Measurements from ENCODE around the gene ANKMY1.

Gene ANKMY1

DNA sequence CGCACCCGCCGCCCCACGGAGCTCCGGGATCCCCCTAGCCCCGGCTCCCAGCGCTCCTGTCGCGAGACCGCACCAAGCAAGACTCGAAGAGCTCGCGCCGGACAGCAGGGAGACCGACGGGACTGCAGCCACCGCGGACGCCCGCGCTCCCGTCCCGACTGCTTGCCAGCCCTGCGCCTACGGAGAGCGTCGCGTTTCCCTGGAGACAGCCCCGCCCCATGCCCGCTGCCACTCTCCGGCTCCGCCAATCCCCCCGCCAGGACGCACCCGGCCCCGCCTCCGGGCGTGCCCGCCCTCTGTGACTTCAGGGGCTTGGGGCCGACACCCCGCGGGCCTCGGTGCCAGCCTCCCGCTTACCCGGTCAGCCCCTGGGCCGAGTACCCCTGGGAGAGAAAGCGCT is at the start of gene ANKMY1:
TSS of gene ANKMY1 (minus strand) at position 181 of the 400 bp plus-strand sequence. CDS start 653 bp downstream, outside the sequence.
- peak in 1 of 2 donors; percentile 72 for DNase-seq (ENCODE audit: low read depth in 2 of 2)

GRCh38 chr2:240605867-240606743 is 48.3 kb upstream of the ANKMY1 start:
- DNase-seq (ENCODE audit: low read depth in 2 of 2): no peak

- no peak for DNase-seq (ENCODE audit: low read depth in 2 of 2)
Observed at GRCh38 chr2:240604939-240605716, 47.3 kb upstream of the ANKMY1 start.

DNA sequence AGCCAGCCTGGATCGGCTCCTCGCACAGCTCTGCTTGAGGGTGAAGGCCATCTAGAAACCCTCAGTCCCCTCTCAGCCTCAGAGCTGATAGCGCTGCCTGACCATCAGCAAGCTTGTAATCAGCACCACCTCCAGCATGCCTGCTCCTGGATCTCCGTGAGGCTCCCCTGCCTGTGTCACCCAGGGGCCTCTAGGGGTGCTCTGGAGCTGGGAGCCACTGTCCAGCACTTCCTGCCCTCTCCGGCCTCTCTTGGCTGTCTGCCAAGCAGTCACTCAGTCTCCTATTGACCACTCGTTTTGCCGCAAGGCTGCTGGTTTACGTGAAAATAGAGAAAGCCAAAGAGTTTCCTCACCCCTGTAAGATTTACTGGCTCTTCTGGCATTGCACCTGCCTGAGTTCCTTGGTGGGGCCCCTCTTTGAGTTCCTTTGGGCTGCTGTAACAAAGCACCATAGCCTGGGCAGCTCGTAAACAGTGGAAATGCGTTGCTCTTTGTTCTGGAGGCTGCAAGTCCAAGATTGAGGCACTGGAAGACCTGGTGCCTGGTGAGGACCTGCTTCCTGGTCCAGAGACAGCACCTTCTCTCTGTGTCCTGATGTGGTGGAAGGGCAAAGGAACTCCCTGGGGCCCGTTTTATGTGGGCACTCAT is 46.6 kb upstream of the ANKMY1 start:
- no peak for DNase-seq (ENCODE audit: low read depth in 2 of 2)

DNA sequence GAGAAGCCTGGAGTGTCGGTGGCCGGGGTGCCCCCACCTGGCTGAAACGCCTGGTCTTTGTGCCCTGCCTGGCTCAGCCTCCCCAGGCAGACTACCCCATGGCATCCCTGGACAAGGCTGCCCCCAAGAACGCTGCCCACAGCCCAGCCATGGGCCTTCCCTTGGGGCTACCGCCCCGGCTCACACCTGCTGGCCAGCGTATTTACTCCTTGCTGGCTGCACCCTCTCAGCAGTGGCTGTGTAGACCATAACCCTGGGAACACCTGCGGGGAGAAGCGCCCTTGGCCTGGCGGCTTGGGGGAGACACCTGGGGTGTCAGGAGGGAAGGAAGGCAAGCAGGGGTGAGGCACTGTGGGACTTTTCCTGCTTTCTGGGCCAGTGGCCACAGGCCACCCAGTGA is 46.1 kb upstream of the ANKMY1 start:
- no peak for DNase-seq (ENCODE audit: low read depth in 2 of 2)

- no peak for DNase-seq (ENCODE audit: low read depth in 2 of 2)
Observed at GRCh38 chr2:240603081-240603835, 45.5 kb upstream of the ANKMY1 start.

GRCh38 chr2:240602266-240603050 is 44.7 kb upstream of the ANKMY1 start:
- DNase-seq (ENCODE audit: low read depth in 2 of 2): no peak

DNA sequence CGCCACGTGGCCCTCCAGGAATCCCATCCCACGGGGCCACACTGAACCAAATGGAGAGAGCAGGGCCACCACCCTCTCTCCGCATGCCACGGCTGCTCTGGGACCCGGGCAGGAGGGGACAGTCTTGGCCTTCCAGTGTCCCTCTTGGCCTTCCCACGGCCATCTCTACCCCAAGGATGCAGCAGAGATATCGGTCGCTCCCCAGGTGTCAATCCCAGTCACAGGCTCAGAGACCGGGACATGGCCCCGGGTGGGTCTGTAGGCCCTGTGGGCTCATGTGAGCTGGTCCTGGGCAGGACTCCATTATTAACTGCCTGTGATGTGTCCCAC is 44.0 kb upstream of the ANKMY1 start:
- DNase-seq (ENCODE audit: low read depth in 2 of 2): no peak

DNA sequence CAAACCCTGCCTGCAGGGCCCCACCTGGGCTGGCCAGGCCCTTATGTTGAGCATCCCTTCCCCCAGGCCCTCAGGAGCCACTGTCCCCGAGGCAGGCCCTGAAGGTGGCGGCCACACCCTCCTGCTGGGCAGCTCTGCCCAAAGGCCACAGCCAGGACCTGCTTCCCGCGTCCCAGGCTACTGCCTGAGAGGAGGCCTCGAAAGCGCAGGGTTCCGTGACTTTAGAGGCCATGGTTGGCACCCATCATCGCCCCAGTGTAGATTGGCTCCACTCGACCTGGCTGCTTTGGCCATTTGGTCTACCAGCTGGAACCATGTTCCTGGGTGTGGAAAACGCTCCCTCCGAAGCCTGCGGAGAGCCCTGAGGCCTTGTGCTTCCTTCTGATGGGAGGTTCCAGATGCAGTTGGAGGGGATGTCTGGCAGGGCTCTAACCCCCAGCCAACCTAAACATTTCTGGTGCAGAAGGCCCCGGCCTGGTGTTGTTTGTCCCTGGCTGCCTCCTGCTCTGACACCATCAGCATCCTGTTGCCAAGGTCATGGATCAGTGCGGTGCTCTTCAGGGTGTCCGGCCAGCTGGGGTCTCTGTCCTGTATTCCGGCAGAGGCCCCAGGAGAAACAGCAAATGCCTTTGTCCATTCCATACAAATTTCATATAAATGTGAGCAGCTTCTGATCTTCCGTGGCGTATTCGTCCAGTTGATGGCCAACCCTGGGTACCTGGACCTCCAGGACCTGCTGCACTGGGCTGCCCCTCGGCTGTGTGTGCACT is 43.5 kb upstream of the ANKMY1 start:
- no peak for DNase-seq (ENCODE audit: low read depth in 2 of 2)

DNA sequence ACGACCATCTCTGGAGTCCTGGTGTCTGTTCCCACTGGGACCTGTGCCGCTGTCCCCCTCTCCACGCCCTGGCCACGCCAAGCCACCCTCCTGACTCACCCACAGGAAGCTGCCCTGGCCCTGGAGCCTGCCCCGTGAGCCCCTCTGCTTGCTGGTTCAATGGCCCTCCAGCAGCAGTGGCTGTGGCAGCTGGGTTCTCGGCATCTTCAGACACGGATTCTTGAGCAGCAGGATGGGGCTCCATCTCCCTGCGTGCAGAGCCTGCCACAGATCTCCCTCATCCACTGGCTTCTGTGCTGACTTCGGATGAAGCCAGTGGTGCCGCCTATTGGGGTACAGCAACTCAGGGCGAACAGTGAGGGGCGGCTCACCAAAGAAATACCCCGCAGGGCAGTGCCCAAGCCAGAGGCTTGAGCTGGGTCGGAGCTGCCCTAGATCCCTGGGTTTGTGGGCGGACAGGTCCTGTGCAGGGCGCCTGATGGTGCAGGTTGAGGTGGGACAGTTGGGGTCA is 42.7 kb upstream of the ANKMY1 start:
- no peak for DNase-seq (ENCODE audit: low read depth in 2 of 2)

- DNase-seq (ENCODE audit: low read depth in 2 of 2): no peak
Observed at GRCh38 chr2:240599141-240599583, 41.4 kb upstream of the ANKMY1 start.

- DNase-seq (ENCODE audit: low read depth in 2 of 2): no peak
Observed at GRCh38 chr2:240598311-240598911, 40.6 kb upstream of the ANKMY1 start.

- no peak for DNase-seq (ENCODE audit: low read depth in 2 of 2)
Observed at GRCh38 chr2:240597419-240598181, 39.8 kb upstream of the ANKMY1 start.

- no peak for DNase-seq (ENCODE audit: low read depth in 2 of 2)
Observed at GRCh38 chr2:240597054-240597418, 39.2 kb upstream of the ANKMY1 start.

- no peak for DNase-seq (ENCODE audit: low read depth in 2 of 2)
Observed at GRCh38 chr2:240596491-240596931, 38.7 kb upstream of the ANKMY1 start.

DNA sequence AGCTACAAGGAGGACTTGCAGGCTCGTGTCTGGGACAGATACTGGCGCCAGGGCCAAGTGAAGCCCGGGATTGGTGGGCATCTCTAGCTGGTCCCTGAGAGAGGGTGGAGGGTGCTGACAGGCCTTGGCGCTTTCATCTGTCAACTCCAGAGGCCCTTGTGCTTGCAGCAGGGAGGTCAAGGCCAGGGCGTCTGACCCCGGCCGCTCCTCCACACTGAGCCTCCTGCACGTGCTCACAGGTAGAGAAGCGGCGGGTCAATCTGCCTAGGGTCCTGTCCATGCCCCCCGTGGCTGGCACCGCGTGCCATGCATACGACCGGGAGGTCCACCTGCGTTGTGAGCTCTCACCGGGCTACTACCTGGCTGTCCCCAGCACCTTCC is 38.3 kb upstream of the ANKMY1 start:
- DNase-seq (ENCODE audit: low read depth in 2 of 2): no peak

DNA sequence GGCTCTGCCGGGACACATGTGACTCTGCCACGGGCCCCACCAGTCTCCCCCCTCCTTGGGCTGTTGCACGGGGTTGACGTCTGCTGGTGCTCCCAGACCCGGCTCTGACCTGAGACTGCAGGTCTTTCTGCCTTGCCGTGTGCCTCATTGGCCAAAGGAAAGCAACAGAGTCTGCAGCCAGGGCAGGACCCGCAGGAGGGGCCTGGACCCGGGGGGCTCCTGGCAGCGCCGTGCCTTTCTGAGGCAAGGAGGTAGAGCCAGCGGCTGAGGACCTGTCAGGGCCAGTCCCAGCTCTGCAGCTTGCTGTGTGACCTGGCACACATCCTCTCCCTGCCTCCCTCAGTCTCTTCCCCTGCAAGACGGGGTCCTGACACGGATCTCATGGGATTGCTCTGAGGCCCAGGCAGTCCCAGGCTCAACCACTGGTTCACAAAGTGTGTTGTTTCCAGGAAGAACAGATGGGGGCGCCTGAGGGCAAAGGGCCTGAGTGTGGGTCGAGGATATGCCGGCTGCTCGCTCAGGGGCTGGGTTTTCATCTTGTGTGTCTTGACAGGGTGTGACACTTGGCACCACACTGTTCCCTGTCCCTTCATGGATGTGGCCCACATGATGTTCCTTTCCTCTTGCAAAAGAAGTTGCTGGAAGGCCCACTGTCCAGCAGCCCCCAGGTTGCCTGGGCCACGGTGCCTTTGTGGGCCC is 37.7 kb upstream of the ANKMY1 start:
- no peak for DNase-seq (ENCODE audit: low read depth in 2 of 2)

Data from stimulated activated CD8-positive, alpha-beta memory T cell treated with anti-CD3 and anti-CD28 coated beads, Interleukin-7, amount 100 ng/mL, for 4 hours (primary cell).